H1 (cell line): ENCODE measurements around the gene FGD4. TPM values are rescaled to one million over a fixed set of nuclear protein-coding genes. Genes with fewer than 3 reads are reported as not detected.

Source experiments
- BACH1 ChIP-seq: IDR thresholded peaks from 2 replicates; pipeline ENCODE4 v1.6.1; 2012; ENCODE audit warnings: low read length, improper control_type of control experiment
- HDAC6 ChIP-seq: IDR thresholded peaks from one replicate; pipeline ENCODE4 v1.7.1; 2012; ENCODE audit warnings: low read depth, mild to moderate bottlenecking, inconsistent platforms, low read length, moderate library complexity
- POU5F1 ChIP-seq: IDR thresholded peaks from 2 replicates; pipeline ENCODE4 v1.6.1; 2011; ENCODE audit warnings: low read depth, mild to moderate bottlenecking, low read length, moderate library complexity
- SIX5 ChIP-seq: IDR thresholded peaks from 2 replicates; pipeline ENCODE4 v1.6.1; 2011; ENCODE audit warnings: mild to moderate bottlenecking, low read depth, low read length
- SUZ12 ChIP-seq: fragments of 200-600 bp; sonication (generic); IDR thresholded peaks from 2 replicates; pipeline ENCODE4 v1.6.1; 2012; ENCODE audit warnings: mild to moderate bottlenecking, inconsistent platforms, low read length, moderate library complexity, mixed read lengths
- TAF1 ChIP-seq: IDR thresholded peaks from 2 replicates; pipeline ENCODE4 v1.6.1; 2011; ENCODE audit warnings: mild to moderate bottlenecking, low read depth, low read length
- ZNF274 ChIP-seq: IDR thresholded peaks from 2 replicates; pipeline ENCODE4 v1.7.0; 2012; ENCODE audit warnings: low read length, borderline replicate concordance; ENCODE audit errors: extremely low read depth
- polyA plus RNA-seq, 7 experiments: library from polyadenylated mRNA; depleted of rRNA in 3 of 7; stranded (reverse) in 5 of 7; unstranded in 2 of 7; fragments of >200 nt in 5 of 7; fragments of 200-250 nt in 2 of 7; gene quantifications; 1 replicate in 5 of 7; 2 replicates in 1 of 7; 4 replicates in 1 of 7; pipeline versions ENCODE4 v1.2.1 to v1.2.3, GENCODE V29; 2011 to 2013; ENCODE audit warnings: missing spikeins in 2 of 7, mixed read lengths in 2 of 7
- total RNA-seq: library from RNA; stranded (reverse); fragmentation: NEBNext Ultra II Directional; extraction: Animal tissue kit (Norgen Biotek cat#: 25700); gene quantifications from 2 replicates; pipeline ENCODE4 v1.2.1, GENCODE V29; 2021
- TF ChIP-seq, protein P1 (sequence below): IDR thresholded peaks from 2 replicates; pipeline ENCODE4 v1.6.1; 2011; ENCODE audit warnings: low read length, improper control_type of control experiment

Gene FGD4
- total and polyA plus RNA-seq, 2 of the 8 experiments (the other 6 are each of a cell fraction or from before 2014, with no cell fraction given): 8.5 to 48.2 TPM

DNA sequence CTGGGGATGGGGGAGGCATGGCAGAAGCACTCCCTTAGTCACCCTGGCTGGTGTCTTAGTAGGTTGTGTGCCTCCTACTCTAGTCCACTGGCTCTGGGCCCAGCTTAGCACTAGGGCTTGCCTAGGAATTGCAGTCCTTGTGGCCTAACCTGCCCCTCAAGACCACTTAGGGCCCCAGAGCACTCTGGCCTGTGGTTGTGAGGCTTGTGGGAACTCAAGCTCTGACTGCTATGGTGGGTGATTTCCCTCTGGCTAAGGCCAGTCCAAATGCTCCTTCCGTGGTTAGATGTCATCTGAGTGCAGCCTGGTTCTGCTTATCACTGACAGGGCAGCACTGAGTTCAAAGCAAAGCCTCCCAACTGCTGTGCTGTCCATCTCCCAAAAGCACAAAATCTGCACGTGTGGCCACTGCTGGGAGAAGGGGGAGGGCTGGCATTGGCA is 20.2 kb downstream of the FGD4 start (continued):
- TF ChIP-seq TAF1: no peak
- TF ChIP-seq BACH1: no peak
- no peak for TF ChIP-seq POU5F1
- no peak for TF ChIP-seq SUZ12
- TF ChIP-seq ZNF274: no peak
- TF ChIP-seq SIX5: no peak
- TF ChIP-seq, protein P1, sequence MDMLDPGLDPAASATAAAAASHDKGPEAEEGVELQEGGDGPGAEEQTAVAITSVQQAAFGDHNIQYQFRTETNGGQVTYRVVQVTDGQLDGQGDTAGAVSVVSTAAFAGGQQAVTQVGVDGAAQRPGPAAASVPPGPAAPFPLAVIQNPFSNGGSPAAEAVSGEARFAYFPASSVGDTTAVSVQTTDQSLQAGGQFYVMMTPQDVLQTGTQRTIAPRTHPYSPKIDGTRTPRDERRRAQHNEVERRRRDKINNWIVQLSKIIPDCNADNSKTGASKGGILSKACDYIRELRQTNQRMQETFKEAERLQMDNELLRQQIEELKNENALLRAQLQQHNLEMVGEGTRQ: no peak
- TF ChIP-seq HDAC6: no peak
